Adrenal gland (tissue), 5 donors: ENCODE data around the gene PAK5.

Experiments used
- CTCF ChIP-seq, 6 experiments: fragments of 450-650 bp in 4 of 6; fragments of 200-600 bp in 2 of 6; sonication (generic) in 1 of 6; IDR thresholded peaks; 1 replicate in 5 of 6; 2 replicates in 1 of 6; pipeline versions ENCODE4 v1.5.1 to v1.8.0; 2016 to 2021; ENCODE audit warnings: antibody characterized with exemption in 6 of 6, mild to moderate bottlenecking in 2 of 6, moderate library complexity in 1 of 6
- POLR2A ChIP-seq, 2 donors: fragments of 450-650 bp; IDR thresholded peaks; one replicate each; pipeline ENCODE4 v1.6.1; 2017; ENCODE audit warnings: antibody characterized with exemption in 2 of 2, mild to moderate bottlenecking in 2 of 2, moderate library complexity in 1 of 2
- donor health status: DM: no; HTN: no; CAD: no.

GRCh38 chr20:9800421-9800820 is 38.5 kb downstream of the PAK5 start:
- no peak for TF ChIP-seq CTCF (IDR thresholded peaks at IDR 0.05)
- no peak for TF ChIP-seq POLR2A (IDR thresholded peaks at IDR 0.05)
